A549 (cell line): ENCODE measurements around the gene LHB. TPM values are rescaled to one million over a fixed set of nuclear protein-coding genes. Genes with fewer than 3 reads are reported as not detected.

ENCODE experiments used
- ATAC-seq, 2 experiments: fragments of 200-7000 bp in 1 of 2; fragments of >200 bp in 1 of 2; cut with Nextera tagmentation in 1 of 2; cut with Tn5 transposase in 1 of 2; 3 replicates each; pipeline versions ENCODE4 v1.8.0 to v1.9.1; 2018 to 2020; ENCODE audit warnings: mild to moderate bottlenecking in 1 of 2, moderate library complexity in 1 of 2
- CTCF ChIA-PET: fragments of 300-600 bp; sonication (Branson Sonifier 250); formaldehyde crosslinking; extraction: SDS; loops from one replicate; lab custom pipeline; 2021; ENCODE audit warnings: antibody characterized with exemption, inconsistent platforms; lab: Yijun Ruan, JAX
- POLR2A ChIA-PET: fragments of 350-600 bp; formaldehyde crosslinking; extraction: SDS; loops from one replicate; lab custom pipeline; 2021; ENCODE audit warnings: antibody characterized with exemption, inconsistent platforms; lab: Yijun Ruan, JAX
- DNase-seq, 2 experiments: peaks; one replicate each; pipeline versions ENCODE4 v3.0.0 to v3.0.0-alpha.2; 2011 to 2016; ENCODE audit warnings: low read depth in 1 of 2, low spot score in 1 of 2
- FAIRE-seq: peaks from 2 replicates; lab custom pipeline; 2011; peaks lifted over from hg19 to GRCh38; lab: Jason Lieb, UNC
- H3K27ac ChIP-seq, 2 experiments: fragments of >200 bp; sonication (Bioruptor Twin); formaldehyde crosslinking; 3 replicates each; pipeline ENCODE4 v1.5.1; 2016 to 2017
- H3K4me1 ChIP-seq: fragments of >200 bp; sonication (Bioruptor Twin); formaldehyde crosslinking; 3 replicates; pipeline ENCODE4 v1.6.1; 2016
- H3K4me2 ChIP-seq: fragments of >200 bp; sonication (Bioruptor Twin); formaldehyde crosslinking; 3 replicates; pipeline ENCODE4 v1.6.1; 2016
- H3K4me3 ChIP-seq: fragments of >200 bp; sonication (Bioruptor Twin); formaldehyde crosslinking; 3 replicates; pipeline ENCODE4 v1.5.1; 2016
- H3K9me3 ChIP-seq: fragments of >200 bp; sonication (Bioruptor Twin); formaldehyde crosslinking; 3 replicates; pipeline ENCODE4 v1.6.1; 2016
- CBX2 ChIP-seq: fragments of 200-600 bp; sonication (generic); IDR thresholded peaks from 2 replicates; pipeline ENCODE4 v1.6.1; 2016; ENCODE audit warnings: low read depth, mild to moderate bottlenecking, borderline replicate concordance
- CBX8 ChIP-seq: fragments of 200-600 bp; sonication (generic); IDR thresholded peaks from 2 replicates; pipeline ENCODE4 v1.6.1; 2016
- ESRRA ChIP-seq: fragments of 150-350 bp; IDR thresholded peaks from 2 replicates; pipeline ENCODE4 v1.6.1; 2014; ENCODE audit warnings: mild to moderate bottlenecking, low read length, borderline replicate concordance
- FOSB ChIP-seq: fragments of 250-450 bp; sonication (Bioruptor Pico); IDR thresholded peaks from 2 replicates; pipeline ENCODE4 v1.5.0; 2020; ENCODE audit warnings: mild to moderate bottlenecking, moderate library complexity
- JUNB ChIP-seq: fragments of >200 bp; sonication (Bioruptor Twin); formaldehyde crosslinking; IDR thresholded peaks from 2 replicates; pipeline ENCODE4 v1.6.1; 2016
- KDM1A ChIP-seq: fragments of 200-600 bp; sonication (generic); IDR thresholded peaks from 2 replicates; pipeline ENCODE4 v1.6.1; 2016; ENCODE audit warnings: low read depth, mild to moderate bottlenecking
- MAZ ChIP-seq: fragments of 150-350 bp; IDR thresholded peaks from 2 replicates; pipeline ENCODE4 v1.6.1; 2014; ENCODE audit warnings: antibody characterized with exemption, low read depth, low read length, borderline replicate concordance
- MYC ChIP-seq: IDR thresholded peaks from 2 replicates; pipeline ENCODE4 v1.6.1; 2012; ENCODE audit warnings: mild to moderate bottlenecking, inconsistent platforms, low read length, improper control_type of control experiment, borderline replicate concordance
- PHF8 ChIP-seq: fragments of 200-600 bp; sonication (generic); IDR thresholded peaks from 2 replicates; pipeline ENCODE4 v1.6.1; 2016; ENCODE audit warnings: low read depth, mild to moderate bottlenecking, antibody characterized with exemption, moderate library complexity, borderline replicate concordance
- RNF2 ChIP-seq: fragments of 200-600 bp; sonication (generic); IDR thresholded peaks from 2 replicates; pipeline ENCODE4 v1.6.1; 2016; ENCODE audit warnings: low read depth, mild to moderate bottlenecking, antibody characterized with exemption, moderate library complexity, borderline replicate concordance
- SREBF2 ChIP-seq: fragments of 450-650 bp; IDR thresholded peaks from 2 replicates; pipeline ENCODE4 v1.6.1; 2014; ENCODE audit warnings: mild to moderate bottlenecking, moderate library complexity
- TFCP2L1 ChIP-seq: fragments of 250-450 bp; sonication (Bioruptor Pico); IDR thresholded peaks from 2 replicates; pipeline ENCODE4 v1.5.0; 2021; ENCODE audit warnings: mild to moderate bottlenecking
- ZC3H11A ChIP-seq: fragments of 450-650 bp; IDR thresholded peaks from 2 replicates; pipeline ENCODE4 v1.6.1; 2014; ENCODE audit warnings: antibody characterized with exemption, mild to moderate bottlenecking
- ZSCAN20 ChIP-seq: fragments of 250-450 bp; sonication (Bioruptor Pico); IDR thresholded peaks from 2 replicates; pipeline ENCODE4 v1.8.0; 2022; ENCODE audit warnings: mild to moderate bottlenecking, moderate library complexity
- WGBS: methylation state at CpG from one replicate; pipeline ENCODE4 v1.1.6; 2017; ENCODE audit errors: missing lambda C conversion rate; 5-methylcytosine and 5-hydroxymethylcytosine counted together
- polyA plus RNA-seq, 4 experiments: library from polyadenylated mRNA; depleted of rRNA in 3 of 4; stranded (reverse); fragments of >200 nt; fragmentation: RNase III in 1 of 4; extraction: RNeasy Plus Mini Kit Qiagen cat#74134 plus additional on column Dnase treatment in 1 of 4; gene quantifications; 2 replicates in 3 of 4; 3 replicates in 1 of 4; pipeline ENCODE4 v1.2.3, GENCODE V29; 2011 to 2017
- TF ChIP-seq, protein P1 (sequence below): fragments of 150-350 bp; IDR thresholded peaks from 2 replicates; pipeline ENCODE4 v1.6.1; 2014; ENCODE audit warnings: low read depth, mild to moderate bottlenecking, low read length
- TF ChIP-seq, protein P2 (sequence below): fragments of 450-650 bp; IDR thresholded peaks from 2 replicates; pipeline ENCODE4 v1.6.1; 2014; ENCODE audit warnings: antibody characterized with exemption
- TF ChIP-seq, protein P3 (sequence below): IDR thresholded peaks from 2 replicates; pipeline ENCODE4 v1.6.1; 2012
- TF ChIP-seq, protein P4 (sequence below): fragments of 250-450 bp; sonication (Bioruptor Pico); IDR thresholded peaks from 2 replicates; pipeline ENCODE4 v1.5.0; 2021; ENCODE audit warnings: mild to moderate bottlenecking, moderate library complexity, borderline replicate concordance
- TF ChIP-seq, protein P5 (sequence below): IDR thresholded peaks from 2 replicates; pipeline ENCODE4 v1.6.1; 2012; ENCODE audit warnings: low read depth, borderline replicate concordance

Gene LHB
- polyA plus RNA-seq, 2 of the 4 experiments (the other 2 are of a cell fraction), result 0.22 TPM; not detected in 1

DNA sequence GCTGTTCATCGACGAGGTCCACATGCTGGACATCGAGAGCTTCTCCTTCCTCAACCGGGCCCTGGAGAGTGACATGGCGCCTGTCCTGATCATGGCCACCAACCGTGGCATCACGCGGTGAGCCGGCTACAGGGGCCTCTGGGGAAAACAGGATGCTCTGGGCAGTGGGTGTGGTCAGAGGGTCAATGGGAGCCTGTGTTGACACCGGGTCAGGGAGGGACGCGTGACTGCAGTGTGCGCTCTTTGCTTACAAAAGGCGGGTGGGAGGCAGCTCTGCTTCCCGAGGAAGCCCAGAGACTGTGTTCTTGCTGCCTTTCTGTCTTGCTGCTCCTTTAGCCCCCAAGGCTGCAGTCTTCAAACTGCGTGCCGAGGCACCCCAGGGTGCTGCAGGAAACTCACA lies 5.7 kb downstream of the LHB start:
- CTCF ChIA-PET, result interaction anchor here (1.5 to 21.8 kb wide), 2 partner anchors 16 to 40 kb away, joined by 3 to 408 read pairs; partner anchors contain the start of genes GYS1 and RUVBL2
- FAIRE-seq, result no peak
- no peak overlapping the region for H3K27ac ChIP-seq

DNA sequence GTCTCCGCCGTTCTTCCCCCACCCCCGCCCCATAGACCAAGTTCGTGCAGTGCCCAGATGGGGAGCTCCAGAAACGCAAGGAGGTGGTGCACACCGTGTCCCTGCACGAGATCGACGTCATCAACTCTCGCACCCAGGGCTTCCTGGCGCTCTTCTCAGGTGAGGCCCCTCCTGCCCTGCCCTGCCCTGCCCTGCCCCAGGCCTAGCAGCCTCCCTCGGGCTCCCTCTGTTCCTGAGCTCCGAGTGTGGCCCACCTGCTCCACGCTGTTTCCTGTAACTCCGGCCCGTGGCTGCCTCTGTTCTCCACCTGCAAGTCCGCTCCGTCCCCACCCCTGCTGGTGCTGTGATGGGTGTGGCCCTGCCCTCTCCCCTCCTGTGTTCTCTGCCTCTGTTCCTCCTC lies 6.4 kb downstream of the LHB start:
- ChIA-PET POLR2A (interaction anchor here (0.8 to 1.4 kb wide), 2 partner anchors 9 to 17 kb away, joined by 3 to 6 read pairs; partner anchors contain the start of gene RUVBL2), CTCF (interaction anchor here (1.0 to 21.8 kb wide), 2 partner anchors 15 to 87 kb away, joined by 4 to 408 read pairs; partner anchors contain the start of genes GYS1 and RUVBL2)
- FAIRE-seq, result no peak
- no peak for ATAC-seq
- H3K27ac ChIP-seq, result no peak overlapping the region
- TF ChIP-seq ZC3H11A (no peak), CBX2 (no peak)
- H3K4me3 ChIP-seq, result no peak overlapping the region
- 92% methylated on average over 18 of the region's 18 CpGs for WGBS
- H3K4me2 ChIP-seq, result no peak overlapping the region
- no peaks in the 10 kb centered on the region for H3K4me1 ChIP-seq
- no peak for DNase-seq
- H3K9me3 ChIP-seq, result no peaks in the 10 kb centered on the region

More for the DNA sequence above, 5.7 kb downstream of the LHB start:
- Histone ChIP-seq H3K4me1 (no peaks in the 10 kb centered on the region), H3K4me3 (no peak overlapping the region), H3K9me3 (no peaks in the 10 kb centered on the region), H3K4me2 (no peak overlapping the region)
- no peak for TF ChIP-seq KDM1A
- TF ChIP-seq ESRRA, result no peak
- TF ChIP-seq, protein P1, sequence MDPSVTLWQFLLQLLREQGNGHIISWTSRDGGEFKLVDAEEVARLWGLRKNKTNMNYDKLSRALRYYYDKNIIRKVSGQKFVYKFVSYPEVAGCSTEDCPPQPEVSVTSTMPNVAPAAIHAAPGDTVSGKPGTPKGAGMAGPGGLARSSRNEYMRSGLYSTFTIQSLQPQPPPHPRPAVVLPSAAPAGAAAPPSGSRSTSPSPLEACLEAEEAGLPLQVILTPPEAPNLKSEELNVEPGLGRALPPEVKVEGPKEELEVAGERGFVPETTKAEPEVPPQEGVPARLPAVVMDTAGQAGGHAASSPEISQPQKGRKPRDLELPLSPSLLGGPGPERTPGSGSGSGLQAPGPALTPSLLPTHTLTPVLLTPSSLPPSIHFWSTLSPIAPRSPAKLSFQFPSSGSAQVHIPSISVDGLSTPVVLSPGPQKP, result no peak
- no peak for TF ChIP-seq SREBF2
- TF ChIP-seq TFCP2L1 (CRISPR knock-in tag), result no peak
- TF ChIP-seq, protein P2, sequence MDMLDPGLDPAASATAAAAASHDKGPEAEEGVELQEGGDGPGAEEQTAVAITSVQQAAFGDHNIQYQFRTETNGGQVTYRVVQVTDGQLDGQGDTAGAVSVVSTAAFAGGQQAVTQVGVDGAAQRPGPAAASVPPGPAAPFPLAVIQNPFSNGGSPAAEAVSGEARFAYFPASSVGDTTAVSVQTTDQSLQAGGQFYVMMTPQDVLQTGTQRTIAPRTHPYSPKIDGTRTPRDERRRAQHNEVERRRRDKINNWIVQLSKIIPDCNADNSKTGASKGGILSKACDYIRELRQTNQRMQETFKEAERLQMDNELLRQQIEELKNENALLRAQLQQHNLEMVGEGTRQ, result no peak
- TF ChIP-seq MAZ, result no peak
- no peak for TF ChIP-seq ZSCAN20 (CRISPR knock-in tag)
- TF ChIP-seq FOSB, result no peak
- no peak for TF ChIP-seq PHF8
- TF ChIP-seq, protein P3, sequence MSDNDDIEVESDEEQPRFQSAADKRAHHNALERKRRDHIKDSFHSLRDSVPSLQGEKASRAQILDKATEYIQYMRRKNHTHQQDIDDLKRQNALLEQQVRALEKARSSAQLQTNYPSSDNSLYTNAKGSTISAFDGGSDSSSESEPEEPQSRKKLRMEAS, result no peak
- no peak for DNase-seq
- ATAC-seq, result no peak
- 89% methylated on average over 17 of the region's 17 CpGs for WGBS
- POLR2A ChIA-PET, result no interaction called here

DNA sequence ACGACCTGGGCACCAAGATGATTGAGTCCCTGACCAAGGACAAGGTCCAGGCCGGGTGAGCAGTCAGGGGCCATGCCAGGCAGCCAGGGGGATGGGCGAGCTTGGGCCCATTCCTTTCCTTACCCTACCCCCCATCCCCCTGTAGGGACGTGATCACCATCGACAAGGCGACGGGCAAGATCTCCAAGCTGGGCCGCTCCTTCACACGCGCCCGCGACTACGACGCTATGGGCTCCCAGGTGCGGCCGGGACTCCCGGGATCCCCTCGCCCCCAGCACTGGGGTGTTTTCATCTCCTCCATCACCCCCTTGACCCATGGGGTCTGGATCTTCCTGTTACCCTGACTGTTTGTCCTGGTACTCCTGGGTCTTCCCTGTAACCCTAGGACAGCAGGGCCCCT lies 7.1 kb downstream of the LHB start:
- ATAC-seq, result no peak
- ChIA-PET CTCF (interaction anchor here (0.6 to 21.8 kb wide), 11 partner anchors 9 to 991 kb away, joined by 3 to 408 read pairs (median 4); partner anchors contain the start of genes GYS1 and RUVBL2), POLR2A (interaction anchor here (0.8 to 1.4 kb wide), 2 partner anchors 10 to 16 kb away, joined by 3 to 6 read pairs; partner anchors contain the start of gene RUVBL2)
- WGBS, result 94% methylated on average over 18 of the region's 18 CpGs
- Histone ChIP-seq H3K4me3 (no peak overlapping the region), H3K9me3 (no peaks in the 10 kb centered on the region), H3K27ac (no peak overlapping the region), H3K4me2 (no peak overlapping the region), H3K4me1 (no peaks in the 10 kb centered on the region)
- FAIRE-seq, result no peak
- DNase-seq, result no peak
- TF ChIP-seq JUNB (no peak), SREBF2 (no peak), CBX8 (no peak), PHF8 (no peak), MYC (no peak), ESRRA (no peak), CBX2 (no peak), RNF2 (no peak)
- TF ChIP-seq, protein P4, sequence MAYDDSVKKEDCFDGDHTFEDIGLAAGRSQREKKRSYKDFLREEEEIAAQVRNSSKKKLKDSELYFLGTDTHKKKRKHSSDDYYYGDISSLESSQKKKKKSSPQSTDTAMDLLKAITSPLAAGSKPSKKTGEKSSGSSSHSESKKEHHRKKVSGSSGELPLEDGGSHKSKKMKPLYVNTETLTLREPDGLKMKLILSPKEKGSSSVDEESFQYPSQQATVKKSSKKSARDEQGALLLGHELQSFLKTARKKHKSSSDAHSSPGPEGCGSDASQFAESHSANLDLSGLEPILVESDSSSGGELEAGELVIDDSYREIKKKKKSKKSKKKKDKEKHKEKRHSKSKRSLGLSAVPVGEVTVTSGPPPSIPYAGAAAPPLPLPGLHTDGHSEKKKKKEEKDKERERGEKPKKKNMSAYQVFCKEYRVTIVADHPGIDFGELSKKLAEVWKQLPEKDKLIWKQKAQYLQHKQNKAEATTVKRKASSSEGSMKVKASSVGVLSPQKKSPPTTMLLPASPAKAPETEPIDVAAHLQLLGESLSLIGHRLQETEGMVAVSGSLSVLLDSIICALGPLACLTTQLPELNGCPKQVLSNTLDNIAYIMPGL (CRISPR knock-in tag), result no peak
- TF ChIP-seq, protein P5, sequence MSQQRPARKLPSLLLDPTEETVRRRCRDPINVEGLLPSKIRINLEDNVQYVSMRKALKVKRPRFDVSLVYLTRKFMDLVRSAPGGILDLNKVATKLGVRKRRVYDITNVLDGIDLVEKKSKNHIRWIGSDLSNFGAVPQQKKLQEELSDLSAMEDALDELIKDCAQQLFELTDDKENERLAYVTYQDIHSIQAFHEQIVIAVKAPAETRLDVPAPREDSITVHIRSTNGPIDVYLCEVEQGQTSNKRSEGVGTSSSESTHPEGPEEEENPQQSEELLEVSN, result no peak
